ENCODE results near the gene FCER1A. TPM values are rescaled to one million over a fixed set of nuclear protein-coding genes. Genes with fewer than 3 reads are reported as not detected.
A peak's percentile ranks its signal among the peaks of the same experiment; 100 is the strongest.

The FCER1A gene
- total RNA-seq, 1 experiment from 2014 or later, result not detected

DNA sequence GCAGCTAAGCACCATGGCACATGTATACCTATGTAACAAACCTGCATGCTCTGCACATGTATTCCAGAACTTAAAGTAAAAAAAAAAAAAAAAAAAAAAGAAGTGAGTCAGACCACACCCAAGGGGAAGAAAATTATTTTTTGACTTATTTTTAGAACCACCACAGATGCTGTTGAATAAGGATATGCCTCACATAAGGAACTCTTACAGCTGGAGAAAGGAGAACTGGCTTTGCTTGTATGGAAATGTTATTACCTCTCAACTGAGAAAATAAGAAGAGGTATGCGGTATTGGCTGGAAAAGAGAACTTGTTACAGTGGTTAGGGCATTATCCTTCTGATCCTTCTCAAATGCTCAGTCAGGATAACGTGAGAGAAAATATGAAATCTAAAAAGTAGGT is 27.5 kb upstream of the FCER1A start:
- no peak for DNase-seq (ENCODE audit: unreplicated experiment)
- BruUV-seq (replicated peaks), result no TSS peak
- no peak overlapping the region for H3K27ac Mint-ChIP-seq (ENCODE audit: low read depth, unreplicated experiment)
- peaks cover 32% of the 10 kb centered on the region for H3K4me1 Mint-ChIP-seq (ENCODE audit: insufficient read depth, unreplicated experiment)
- H3K27me3 Mint-ChIP-seq (ENCODE audit: insufficient read depth, unreplicated experiment), result no peaks in the 10 kb centered on the region
- ChIA-PET CTCF (interaction anchor here (0.6 to 2.0 kb wide), 4 partner anchors 36 to 618 kb away, joined by 3 to 7 read pairs (median 4); no protein-coding TSS in a partner anchor), POLR2A (no interaction called here)
- H3K4me3 Mint-ChIP-seq (ENCODE audit: unreplicated experiment), result no peak overlapping the region
- no peaks in the 10 kb centered on the region for H3K36me3 Mint-ChIP-seq (ENCODE audit: insufficient read depth, unreplicated experiment)
- peaks cover 11% of the 10 kb centered on the region for H3K9me3 Mint-ChIP-seq (ENCODE audit: unreplicated experiment)
- intact Hi-C loops (cut with micrococcal nuclease), result no loop called here
- TF ChIP-seq, protein P1, sequence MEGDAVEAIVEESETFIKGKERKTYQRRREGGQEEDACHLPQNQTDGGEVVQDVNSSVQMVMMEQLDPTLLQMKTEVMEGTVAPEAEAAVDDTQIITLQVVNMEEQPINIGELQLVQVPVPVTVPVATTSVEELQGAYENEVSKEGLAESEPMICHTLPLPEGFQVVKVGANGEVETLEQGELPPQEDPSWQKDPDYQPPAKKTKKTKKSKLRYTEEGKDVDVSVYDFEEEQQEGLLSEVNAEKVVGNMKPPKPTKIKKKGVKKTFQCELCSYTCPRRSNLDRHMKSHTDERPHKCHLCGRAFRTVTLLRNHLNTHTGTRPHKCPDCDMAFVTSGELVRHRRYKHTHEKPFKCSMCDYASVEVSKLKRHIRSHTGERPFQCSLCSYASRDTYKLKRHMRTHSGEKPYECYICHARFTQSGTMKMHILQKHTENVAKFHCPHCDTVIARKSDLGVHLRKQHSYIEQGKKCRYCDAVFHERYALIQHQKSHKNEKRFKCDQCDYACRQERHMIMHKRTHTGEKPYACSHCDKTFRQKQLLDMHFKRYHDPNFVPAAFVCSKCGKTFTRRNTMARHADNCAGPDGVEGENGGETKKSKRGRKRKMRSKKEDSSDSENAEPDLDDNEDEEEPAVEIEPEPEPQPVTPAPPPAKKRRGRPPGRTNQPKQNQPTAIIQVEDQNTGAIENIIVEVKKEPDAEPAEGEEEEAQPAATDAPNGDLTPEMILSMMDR (IDR thresholded peaks at IDR 0.05; ENCODE audit: unreplicated experiment), result no peak

DNA sequence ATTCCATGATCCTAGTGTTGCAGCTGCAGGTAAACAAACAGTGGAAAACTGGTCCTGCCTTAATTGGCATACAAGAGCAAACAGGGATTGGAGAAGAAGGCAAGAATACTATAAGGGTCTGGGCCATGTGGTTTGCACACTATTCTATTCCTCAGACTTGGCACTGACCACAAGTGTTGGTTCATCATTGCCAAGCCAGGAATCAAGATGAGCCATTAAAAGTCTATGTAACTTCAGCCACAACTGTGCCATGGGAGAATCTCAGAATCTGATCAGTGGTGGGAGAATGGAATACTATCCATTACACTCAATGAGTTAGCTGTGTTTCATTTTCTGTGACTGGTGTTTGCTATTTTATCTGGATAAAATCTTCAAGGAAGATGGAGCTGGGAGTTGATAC is 26.2 kb upstream of the FCER1A start:
- no peak overlapping the region for H3K4me3 Mint-ChIP-seq (ENCODE audit: unreplicated experiment)
- DNase-seq (ENCODE audit: unreplicated experiment), result no peak
- no peaks in the 10 kb centered on the region for H3K27me3 Mint-ChIP-seq (ENCODE audit: insufficient read depth, unreplicated experiment)
- intact Hi-C loops (cut with micrococcal nuclease), result no loop called here
- no peaks in the 10 kb centered on the region for H3K36me3 Mint-ChIP-seq (ENCODE audit: insufficient read depth, unreplicated experiment)
- H3K27ac Mint-ChIP-seq (ENCODE audit: low read depth, unreplicated experiment), result no peak overlapping the region
- CTCF ChIA-PET, result interaction anchor here (0.6 to 2.0 kb wide), 3 partner anchors 78 to 500 kb away, joined by 3 to 7 read pairs (median 3); no protein-coding TSS in a partner anchor
- H3K4me1 Mint-ChIP-seq (ENCODE audit: insufficient read depth, unreplicated experiment), result peaks cover 41% of the 10 kb centered on the region
- POLR2A ChIA-PET, result no interaction called here
- TF ChIP-seq, protein P1 (IDR thresholded peaks at IDR 0.05; ENCODE audit: unreplicated experiment), result no peak
- BruUV-seq (replicated peaks), result no TSS peak
- peaks cover 6% of the 10 kb centered on the region for H3K9me3 Mint-ChIP-seq (ENCODE audit: unreplicated experiment)

DNA sequence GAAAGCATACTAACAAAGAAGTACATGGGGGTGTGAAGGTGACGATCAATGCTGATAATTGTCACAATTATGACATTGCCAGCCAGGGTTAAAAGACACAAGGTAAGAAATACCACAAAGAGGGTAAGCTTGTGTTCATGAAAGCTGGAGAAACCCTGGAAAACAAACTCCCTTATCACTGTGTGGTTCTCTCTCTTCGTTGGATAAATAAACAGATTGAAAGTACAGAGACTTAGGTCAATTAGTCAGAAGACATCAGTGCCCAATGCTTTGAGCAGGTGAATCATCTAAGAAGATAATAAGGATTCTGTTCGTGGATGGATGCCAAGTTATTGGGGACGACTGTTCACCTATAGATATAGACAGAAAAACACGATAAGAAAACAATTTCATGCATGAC is 22.4 kb upstream of the FCER1A start:
- CTCF ChIA-PET, result no interaction called here
- no TSS peak for BruUV-seq (replicated peaks)

DNA sequence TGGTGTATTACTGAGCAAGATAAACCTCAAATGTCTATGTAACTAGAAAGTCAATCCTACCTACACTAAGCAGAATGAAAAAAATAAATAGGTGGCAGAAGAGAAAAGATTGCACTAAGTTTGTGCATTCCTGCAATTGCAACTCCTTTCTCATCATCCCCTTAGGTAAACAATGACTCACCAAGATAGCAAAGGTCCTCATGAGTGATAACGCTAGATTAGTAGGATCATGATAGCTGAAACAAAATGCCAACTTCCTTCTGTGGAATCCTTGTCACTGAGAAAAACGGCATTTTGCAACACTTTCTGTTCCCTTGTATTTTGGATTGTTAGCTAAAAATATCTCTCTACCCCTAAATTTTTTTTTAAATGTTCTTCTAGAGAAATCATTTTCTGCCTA is 20.0 kb upstream of the FCER1A start:
- DNase-seq (ENCODE audit: unreplicated experiment), result peak; percentile 36
- intact Hi-C loops (cut with micrococcal nuclease), result no loop called here
- H3K4me1 Mint-ChIP-seq (ENCODE audit: insufficient read depth, unreplicated experiment), result peaks cover 36% of the 10 kb centered on the region
- POLR2A ChIA-PET, result no interaction called here
- CTCF ChIA-PET, result interaction anchor here (0.5 to 1.0 kb wide), 6 partner anchors 69 to 1682 kb away, joined by 3 to 5 read pairs (median 4); no protein-coding TSS in a partner anchor
- no peak overlapping the region for H3K4me3 Mint-ChIP-seq (ENCODE audit: unreplicated experiment)
- H3K9me3 Mint-ChIP-seq (ENCODE audit: unreplicated experiment), result no peaks in the 10 kb centered on the region
- TF ChIP-seq, protein P1 (IDR thresholded peaks at IDR 0.05; ENCODE audit: unreplicated experiment), result no peak
- H3K27ac Mint-ChIP-seq (ENCODE audit: low read depth, unreplicated experiment), result no peak overlapping the region
- H3K36me3 Mint-ChIP-seq (ENCODE audit: insufficient read depth, unreplicated experiment), result no peaks in the 10 kb centered on the region
- no TSS peak for BruUV-seq (replicated peaks)
- no peaks in the 10 kb centered on the region for H3K27me3 Mint-ChIP-seq (ENCODE audit: insufficient read depth, unreplicated experiment)

More for the DNA sequence above, 22.4 kb upstream of the FCER1A start:
- TF ChIP-seq, protein P1 (IDR thresholded peaks at IDR 0.05; ENCODE audit: unreplicated experiment), result no peak
- H3K36me3 Mint-ChIP-seq (ENCODE audit: insufficient read depth, unreplicated experiment), result no peaks in the 10 kb centered on the region
- peak; percentile 39 for DNase-seq (ENCODE audit: unreplicated experiment)
- peaks cover 43% of the 10 kb centered on the region for H3K4me1 Mint-ChIP-seq (ENCODE audit: insufficient read depth, unreplicated experiment)
- no peak overlapping the region for H3K4me3 Mint-ChIP-seq (ENCODE audit: unreplicated experiment)
- H3K27ac Mint-ChIP-seq (ENCODE audit: low read depth, unreplicated experiment), result no peak overlapping the region
- no peaks in the 10 kb centered on the region for H3K27me3 Mint-ChIP-seq (ENCODE audit: insufficient read depth, unreplicated experiment)
- intact Hi-C loops (cut with micrococcal nuclease), result no loop called here
- POLR2A ChIA-PET, result no interaction called here
- no peaks in the 10 kb centered on the region for H3K9me3 Mint-ChIP-seq (ENCODE audit: unreplicated experiment)

All from MCF 10A (cell line).